H9 (cell line): ENCODE measurements around the gene SLC35E4. TPM values are rescaled to one million over a fixed set of nuclear protein-coding genes. Genes with fewer than 3 reads are reported as not detected.
"Not testable (repeated sequence)": the region's sequence is repeated elsewhere in the genome, so short reads cannot be mapped to it uniquely, and the experiment has no call there.

Experiments
- DNase-seq: peaks from one replicate; pipeline ENCODE4 v3.0.0-alpha.2; 2017
- H2AFZ ChIP-seq: one replicate; pipeline ENCODE4 v1.6.1; 2013; ENCODE audit warnings: mild to moderate bottlenecking, low read length, control low read depth, moderate library complexity
- H2AK5ac ChIP-seq: 2 replicates; pipeline ENCODE4 v1.6.1; 2013; ENCODE audit warnings: low read length, control low read depth, mixed read lengths; ENCODE audit not compliant: insufficient read length
- H2BK120ac ChIP-seq: one replicate; pipeline ENCODE4 v1.6.1; 2013; ENCODE audit warnings: low read depth, mild to moderate bottlenecking, low read length, control low read depth, inconsistent platforms; ENCODE audit not compliant: poor library complexity, severe bottlenecking
- H2BK12ac ChIP-seq: 2 replicates; pipeline ENCODE4 v1.6.1; 2013; ENCODE audit warnings: low read length, control low read depth, mixed read lengths, low read depth; ENCODE audit not compliant: insufficient read length
- H2BK15ac ChIP-seq: 2 replicates; pipeline ENCODE4 v1.6.1; 2013; ENCODE audit warnings: low read depth, low read length, control low read depth
- H2BK20ac ChIP-seq: one replicate; pipeline ENCODE4 v1.6.1; 2013; ENCODE audit warnings: low read depth, mild to moderate bottlenecking, low read length, control low read depth, inconsistent platforms; ENCODE audit not compliant: poor library complexity, severe bottlenecking
- H2BK5ac ChIP-seq: 2 replicates; pipeline ENCODE4 v1.6.1; 2013; ENCODE audit warnings: low read length, control low read depth, mixed read lengths; ENCODE audit not compliant: insufficient read length
- H3K14ac ChIP-seq: 2 replicates; pipeline ENCODE4 v1.6.1; 2013; ENCODE audit warnings: low read length, control low read depth; ENCODE audit not compliant: insufficient read depth
- H3K18ac ChIP-seq: 2 replicates; pipeline ENCODE4 v1.6.1; 2013; ENCODE audit warnings: low read depth, mild to moderate bottlenecking, mixed read lengths, low read length, control low read depth; ENCODE audit not compliant: insufficient read length
- H3K23ac ChIP-seq: 2 replicates; pipeline ENCODE4 v1.6.1; 2013; ENCODE audit warnings: low read length, control low read depth, mixed read lengths, low read depth; ENCODE audit not compliant: insufficient read length
- H3K23me2 ChIP-seq: 2 replicates; pipeline ENCODE4 v1.6.1; 2013; ENCODE audit warnings: low read depth, mild to moderate bottlenecking, mixed read lengths, low read length, control low read depth; ENCODE audit not compliant: insufficient read length, poor library complexity, severe bottlenecking
- H3K27ac ChIP-seq: 2 replicates; pipeline ENCODE4 v1.5.1; 2013; ENCODE audit warnings: low read length, control low read depth, mixed read lengths, low read depth; ENCODE audit not compliant: insufficient read length
- H3K27me3 ChIP-seq: 2 replicates; pipeline ENCODE4 v1.6.1; 2013; ENCODE audit warnings: low read length, control low read depth, inconsistent platforms; ENCODE audit not compliant: insufficient read depth
- H3K4ac ChIP-seq: 2 replicates; pipeline ENCODE4 v1.6.1; 2013; ENCODE audit warnings: low read depth, mild to moderate bottlenecking, control low read depth, inconsistent platforms, low read length, moderate library complexity
- H3K4me1 ChIP-seq: 2 replicates; pipeline ENCODE4 v1.6.1; 2013; ENCODE audit warnings: low read length, control low read depth, inconsistent platforms; ENCODE audit not compliant: insufficient read depth
- H3K4me2 ChIP-seq: 2 replicates; pipeline ENCODE4 v1.6.1; 2013; ENCODE audit warnings: low read length, control low read depth, mixed read lengths; ENCODE audit not compliant: insufficient read length, insufficient read depth
- H3K56ac ChIP-seq: 2 replicates; pipeline ENCODE4 v1.6.1; 2013; ENCODE audit warnings: low read depth, mild to moderate bottlenecking, mixed read lengths, low read length, control low read depth; ENCODE audit not compliant: insufficient read length
- H3K79me1 ChIP-seq: 2 replicates; pipeline ENCODE4 v1.6.1; 2013; ENCODE audit warnings: low read depth, mild to moderate bottlenecking, moderate library complexity, low read length, control low read depth, inconsistent platforms; ENCODE audit not compliant: insufficient read depth, poor library complexity, severe bottlenecking
- H3K79me2 ChIP-seq: 2 replicates; pipeline ENCODE4 v1.6.1; 2013; ENCODE audit warnings: low read length, control low read depth, inconsistent platforms; ENCODE audit not compliant: insufficient read depth
- H3K9ac ChIP-seq: 2 replicates; pipeline ENCODE4 v1.6.1; 2013; ENCODE audit warnings: low read length, control low read depth, mixed read lengths; ENCODE audit not compliant: insufficient read length; ENCODE audit errors: extremely low read depth
- H3K9me3 ChIP-seq: one replicate; pipeline ENCODE4 v1.6.1; 2013; ENCODE audit warnings: low read depth, low read length, inconsistent platforms; ENCODE audit not compliant: control insufficient read depth
- H3T11ph ChIP-seq: one replicate; pipeline ENCODE4 v1.6.1; 2013; ENCODE audit warnings: mild to moderate bottlenecking, low read length, control low read depth, inconsistent platforms
- H4K20me1 ChIP-seq: one replicate; pipeline ENCODE4 v1.6.1; 2013; ENCODE audit not compliant: control insufficient read depth, insufficient read length, insufficient read depth
- H4K5ac ChIP-seq: 2 replicates; pipeline ENCODE4 v1.6.1; 2013; ENCODE audit warnings: low read depth, mild to moderate bottlenecking, mixed read lengths, low read length, control low read depth; ENCODE audit not compliant: insufficient read length
- H4K8ac ChIP-seq: replicated peaks from 2 replicates; pipeline ENCODE4 v1.6.1; 2013; ENCODE audit warnings: low read length, control low read depth, mixed read lengths, low read depth; ENCODE audit not compliant: insufficient read length
- H4K91ac ChIP-seq: 2 replicates; pipeline ENCODE4 v1.6.1; 2013; ENCODE audit warnings: low read depth, mild to moderate bottlenecking, moderate library complexity, mixed read lengths, low read length, control low read depth; ENCODE audit not compliant: insufficient read length
- H3K27ac Mint-ChIP-seq, 3 experiments: 2 replicates in 2 of 3; 3 replicates in 1 of 3; pipeline ENCODE4 v1.8.0; 2020 to 2021; ENCODE audit warnings: mixed read lengths in 3 of 3, mild to moderate bottlenecking in 1 of 3, moderate library complexity in 1 of 3
- H3K27me3 Mint-ChIP-seq: 2 replicates; pipeline ENCODE4 v1.8.0; 2021; ENCODE audit warnings: low read depth, mild to moderate bottlenecking, moderate library complexity, mixed read lengths
- H3K36me3 Mint-ChIP-seq, 3 experiments: 2 replicates in 2 of 3; 3 replicates in 1 of 3; pipeline ENCODE4 v1.8.0; 2020 to 2021; ENCODE audit warnings: low read depth in 3 of 3, mixed read lengths in 3 of 3; ENCODE audit not compliant: insufficient read depth in 1 of 3
- H3K4me1 Mint-ChIP-seq, 2 experiments: 2 replicates each; pipeline ENCODE4 v1.8.0; 2020; ENCODE audit warnings: mixed read lengths in 2 of 2
- H3K4me3 Mint-ChIP-seq, 2 experiments: 2 replicates in 1 of 2; 3 replicates in 1 of 2; pipeline ENCODE4 v1.8.0; 2020 to 2021; ENCODE audit warnings: mild to moderate bottlenecking in 2 of 2, mixed read lengths in 2 of 2, moderate library complexity in 1 of 2
- H3K9me3 Mint-ChIP-seq, 2 experiments: 2 replicates in 1 of 2; 3 replicates in 1 of 2; pipeline ENCODE4 v1.8.0; 2020; ENCODE audit warnings: mild to moderate bottlenecking in 2 of 2, mixed read lengths in 2 of 2, moderate library complexity in 1 of 2
- CTCF ChIP-seq: fragments of 200-600 bp; sonication (generic); conservative IDR thresholded peaks from 3 replicates; pipeline ENCODE4 v1.8.0; 2021; ENCODE audit warnings: antibody characterized with exemption, mild to moderate bottlenecking
- WGBS: extraction: QIAGEN DNeasy Blood & Tissue Kit; methylation state at CpG from one replicate; pipeline ENCODE4 v1.1.7; 2013; ENCODE audit warnings: missing lambda C conversion rate, low lambda C conversion rate, mixed read lengths; ENCODE audit not compliant: insufficient read length; ENCODE audit errors: extremely low coverage; 5-methylcytosine and 5-hydroxymethylcytosine counted together
- total RNA-seq: library from RNA; stranded (reverse); gene quantifications from 2 replicates; pipeline ENCODE4 v1.2.1, GENCODE V29; 2021

SLC35E4 gene
- total RNA-seq, 1 experiment from 2014 or later: 3.7 TPM

DNA sequence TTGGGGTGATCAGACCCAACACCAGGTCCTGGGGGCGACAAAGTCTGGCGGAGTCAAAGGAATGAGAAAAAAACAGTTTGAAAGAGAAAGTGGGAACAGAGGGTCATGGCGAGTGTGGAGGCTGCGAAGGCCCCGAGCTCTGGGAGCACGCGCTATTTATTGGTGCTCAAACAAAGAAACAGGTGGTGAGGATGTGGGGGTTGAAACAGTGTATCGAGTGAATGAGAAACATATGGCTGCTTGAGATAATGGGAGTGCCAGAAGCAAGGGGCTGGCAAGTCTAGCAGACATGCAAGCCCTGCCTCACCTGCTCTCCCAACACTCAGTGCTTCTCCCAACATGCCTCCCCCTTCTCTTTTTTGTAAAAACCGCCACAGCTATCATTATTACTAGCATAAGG is 39.9 kb downstream of the SLC35E4 start:
- H2AFZ ChIP-seq: no peak overlapping the region
- Mint-ChIP-seq H3K4me1 (peaks cover 14 to 18% of the 10 kb centered on the region in 2 experiments), H3K4me3 (no peak overlapping the region), H3K36me3 (no peaks in the 10 kb centered on the region; a peak in 1 of 7 replicates), H3K27me3 (peaks cover 25% of the 10 kb centered on the region), H3K27ac (no peak overlapping the region), H3K9me3 (no peaks in the 10 kb centered on the region)
- H2BK5ac ChIP-seq: no peak overlapping the region
- H4K91ac ChIP-seq: no peak overlapping the region
- no peak overlapping the region for H3K18ac ChIP-seq
- H3K27me3 ChIP-seq: no peaks in the 10 kb centered on the region
- DNase-seq: no peak
- TF ChIP-seq CTCF: no peak
- H2AK5ac ChIP-seq: no peak overlapping the region
- no peak overlapping the region for H2BK15ac ChIP-seq
- H3K56ac ChIP-seq: no peak overlapping the region
- H2BK120ac ChIP-seq: no peak overlapping the region
- H3K79me2 ChIP-seq: no peaks in the 10 kb centered on the region
- H2BK12ac ChIP-seq: no peak overlapping the region
- no peak overlapping the region for H3K4ac ChIP-seq
- no peak overlapping the region for H3K27ac ChIP-seq
- no peak overlapping the region for H4K8ac ChIP-seq
- H3K9ac ChIP-seq: no peak overlapping the region
- H2BK20ac ChIP-seq: no peak overlapping the region
- no peaks in the 10 kb centered on the region for H3K79me1 ChIP-seq
- H3K23ac ChIP-seq: no peak overlapping the region
- no peaks in the 10 kb centered on the region for H3K4me1 ChIP-seq
- H3K4me2 ChIP-seq: no peak overlapping the region
- H3K14ac ChIP-seq: no peak overlapping the region
- no CpG with 5 or more reads among the region's 9 CpGs for WGBS
- no peaks in the 10 kb centered on the region for H3K23me2 ChIP-seq
- H3K9me3 ChIP-seq: no peaks in the 10 kb centered on the region
- no peaks in the 10 kb centered on the region for H4K20me1 ChIP-seq
- H3T11ph ChIP-seq: no peak overlapping the region
- no peak overlapping the region for H4K5ac ChIP-seq

GRCh38 chr22:30676565-30676964 is 41.0 kb downstream of the SLC35E4 start:
- not testable (repeated sequence) for H3T11ph ChIP-seq, H3K27ac Mint-ChIP-seq, H3K79me1 ChIP-seq, H3K79me2 ChIP-seq, H3K23ac ChIP-seq, H3K14ac ChIP-seq, H3K36me3 Mint-ChIP-seq, H2BK5ac ChIP-seq, H3K9me3 ChIP-seq, H3K27me3 ChIP-seq, H4K5ac ChIP-seq, H2AFZ ChIP-seq, H4K20me1 ChIP-seq, H3K27ac ChIP-seq, H3K18ac ChIP-seq, DNase-seq, H3K4ac ChIP-seq, H3K9me3 Mint-ChIP-seq, H4K91ac ChIP-seq, H2BK15ac ChIP-seq, H3K9ac ChIP-seq, H3K23me2 ChIP-seq, H4K8ac ChIP-seq, H3K4me3 Mint-ChIP-seq, H3K4me1 ChIP-seq, H2BK120ac ChIP-seq, H2AK5ac ChIP-seq, H2BK20ac ChIP-seq, H3K56ac ChIP-seq, H2BK12ac ChIP-seq, H3K4me2 ChIP-seq
- Mint-ChIP-seq H3K4me1 (peaks cover 22 to 25% of the 10 kb centered on the region in 2 experiments), H3K27me3 (peaks cover 15% of the 10 kb centered on the region)
- WGBS: no CpG with 5 or more reads among the region's 3 CpGs
